CD4-positive, alpha-beta memory T cell (primary cell): ENCODE measurements around the gene CDK3. TPM values are rescaled to one million over a fixed set of nuclear protein-coding genes. Genes with fewer than 3 reads are reported as not detected.
"Not testable (repeated sequence)": the region's sequence is repeated elsewhere in the genome, so short reads cannot be mapped to it uniquely, and the experiment has no call there.

Source experiments
- CTCF ChIA-PET: fragments of 350-600 bp; sonication (Branson Sonifier 250); formaldehyde crosslinking; loops from one replicate; lab custom pipeline; 2021; ENCODE audit warnings: inconsistent platforms; ENCODE audit not compliant: partially characterized antibody; lab: Charles Lee
- POLR2A ChIA-PET: fragments of 350-600 bp; sonication (Branson Sonifier 250); formaldehyde crosslinking; loops from one replicate; lab custom pipeline; 2021; ENCODE audit not compliant: partially characterized antibody; lab: Charles Lee
- DNase-seq, 5 donors: peaks; one replicate each; pipeline versions ENCODE4 v3.0.0 to v3.0.0-alpha.2; 2020 to 2022; ENCODE audit warnings: mixed read lengths in 1 of 5
- H3K27ac ChIP-seq: one replicate; pipeline ENCODE4 v1.7.0; 2013; ENCODE audit warnings: low read depth, low read length
- H3K27me3 ChIP-seq: 2 replicates; pipeline ENCODE4 v1.7.0; 2013; ENCODE audit warnings: mild to moderate bottlenecking, low read length, moderate library complexity; ENCODE audit not compliant: insufficient read depth
- H3K36me3 ChIP-seq: 2 replicates; pipeline ENCODE4 v1.7.0; 2013; ENCODE audit warnings: mild to moderate bottlenecking, low read length, moderate library complexity; ENCODE audit not compliant: insufficient read depth
- H3K4me1 ChIP-seq: 2 replicates; pipeline ENCODE4 v1.7.0; 2013; ENCODE audit warnings: mild to moderate bottlenecking, low read length, moderate library complexity; ENCODE audit not compliant: insufficient read depth
- H3K4me3 ChIP-seq, 2 donors: one replicate each; pipeline ENCODE4 v1.7.0; 2013; ENCODE audit warnings: low read length in 2 of 2, mild to moderate bottlenecking in 1 of 2
- H3K9me3 ChIP-seq, 2 donors: one replicate each; pipeline ENCODE4 v1.7.0; 2013; ENCODE audit warnings: low read length in 2 of 2, control low read depth in 1 of 2; ENCODE audit not compliant: control insufficient read depth in 1 of 2
- H3K27ac Mint-ChIP-seq, 7 donors: one replicate each; pipeline ENCODE4 v1.8.0; 2020 to 2021; ENCODE audit warnings: mixed read lengths in 7 of 7, mild to moderate bottlenecking in 6 of 7, inconsistent platforms in 3 of 7, moderate library complexity in 3 of 7
- H3K27me3 Mint-ChIP-seq, 2 donors: one replicate each; pipeline ENCODE4 v1.8.0; 2020 to 2021; ENCODE audit warnings: mixed read lengths in 2 of 2
- H3K36me3 Mint-ChIP-seq, 2 donors: one replicate each; pipeline ENCODE4 v1.8.0; 2020 to 2021; ENCODE audit warnings: mixed read lengths in 2 of 2, inconsistent platforms in 1 of 2, mild to moderate bottlenecking in 1 of 2
- H3K4me1 Mint-ChIP-seq, 4 donors: one replicate each; pipeline ENCODE4 v1.8.0; 2020 to 2021; ENCODE audit warnings: mixed read lengths in 4 of 4, mild to moderate bottlenecking in 1 of 4
- H3K4me3 Mint-ChIP-seq, 8 donors: one replicate each; pipeline ENCODE4 v1.8.0; 2020 to 2021; ENCODE audit warnings: mixed read lengths in 8 of 8, mild to moderate bottlenecking in 7 of 8, moderate library complexity in 6 of 8, inconsistent platforms in 3 of 8
- H3K9me3 Mint-ChIP-seq, 8 donors: one replicate each; pipeline ENCODE4 v1.8.0; 2020 to 2021; ENCODE audit warnings: mixed read lengths in 8 of 8, mild to moderate bottlenecking in 5 of 8, inconsistent platforms in 3 of 8, moderate library complexity in 1 of 8
- intact Hi-C: fragments of 100-400 bp; cut with micrococcal nuclease; formaldehyde crosslinking; loops from one replicate; pipeline ENCODE4 v1.15.1; 2023
- polyA plus RNA-seq, 2 donors: library from polyadenylated mRNA; unstranded; fragments of 300-500 nt; fragmentation: Illumina TruSeq; gene quantifications; one replicate each; pipeline ENCODE4 v1.2.3, GENCODE V29; 2021
- total RNA-seq, 2 experiments: library from RNA; stranded (reverse); gene quantifications; one replicate each; pipeline ENCODE4 v1.2.3, GENCODE V29; 2021

CDK3 gene
- total and polyA plus RNA-seq, 4 experiments from 2014 or later, result 1.0 to 9.7 (median 5.4) TPM

- Mint-ChIP-seq H3K4me1 (peaks cover 6 to 32% (median 12%) of the 10 kb centered on the region in 4 donors), H3K27me3 (no peaks in the 10 kb centered on the region), H3K36me3 (peaks cover 12 to 19% of the 10 kb centered on the region in 2 donors), H3K27ac (peak overlapping the region in 1 of 7 donors; percentile 43), H3K9me3 (no peaks in the 10 kb centered on the region), H3K4me3 (no peak overlapping the region)
- POLR2A ChIA-PET, result no interaction called here
- no peak for DNase-seq
- Histone ChIP-seq H3K36me3 (no peaks in the 10 kb centered on the region), H3K4me3 (no peak overlapping the region), H3K4me1 (no peaks in the 10 kb centered on the region), H3K27me3 (no peaks in the 10 kb centered on the region), H3K9me3 (no peaks in the 10 kb centered on the region), H3K27ac (no peak overlapping the region)
- intact Hi-C loops, result no loop called here
- CTCF ChIA-PET, result interaction anchor here (1.2 kb wide), 1 partner anchor 9 kb away, joined by 3 read pairs; the partner anchor contains the start of genes ACOX1 and TEN1
Observed at GRCh38 chr17:75970011-75970523, 30.6 kb upstream of the CDK3 start.

GRCh38 chr17:75970626-75971025 is 30.0 kb upstream of the CDK3 start:
- H3K27ac ChIP-seq, result no peak overlapping the region
- CTCF ChIA-PET, result no interaction called here

GRCh38 chr17:75975187-75975586 is 25.5 kb upstream of the CDK3 start:
- H3K36me3 ChIP-seq, DNase-seq, POLR2A ChIA-PET, CTCF ChIA-PET, H3K9me3 Mint-ChIP-seq, H3K9me3 ChIP-seq, H3K27me3 ChIP-seq, H3K4me3 Mint-ChIP-seq, intact Hi-C loops, H3K27me3 Mint-ChIP-seq, H3K4me3 ChIP-seq, H3K27ac ChIP-seq: not testable (repeated sequence)
- H3K27ac Mint-ChIP-seq, result peak overlapping the region in 1 of 7 donors; percentile 93
- peaks cover 8 to 34% of the 10 kb centered on the region in 2 donors for H3K36me3 Mint-ChIP-seq
- H3K4me1 Mint-ChIP-seq, result peaks cover 18 to 71% (median 33%) of the 10 kb centered on the region in 4 donors
- peaks cover 26% of the 10 kb centered on the region for H3K4me1 ChIP-seq

More at GRCh38 chr17:75970626-75971025, 30.0 kb upstream of the CDK3 start:
- H3K4me3 Mint-ChIP-seq, result no peak overlapping the region
- Histone ChIP-seq H3K4me1 (no peaks in the 10 kb centered on the region), H3K4me3 (no peak overlapping the region), H3K9me3 (no peaks in the 10 kb centered on the region), H3K27me3 (no peaks in the 10 kb centered on the region), H3K36me3 (no peaks in the 10 kb centered on the region)
- H3K27me3 Mint-ChIP-seq, result no peaks in the 10 kb centered on the region
- H3K9me3 Mint-ChIP-seq, result no peaks in the 10 kb centered on the region
- DNase-seq, result no peak
- peaks cover 6 to 34% (median 14%) of the 10 kb centered on the region in 4 donors for H3K4me1 Mint-ChIP-seq
- intact Hi-C loops, result no loop called here
- peaks cover 12 to 19% of the 10 kb centered on the region in 2 donors for H3K36me3 Mint-ChIP-seq
- H3K27ac Mint-ChIP-seq, result peak overlapping the region in 1 of 7 donors; percentile 16
- POLR2A ChIA-PET, result interaction anchor here (0.5 kb wide), 1 partner anchor 18 kb away, joined by 3 read pairs; no protein-coding TSS in a partner anchor

- intact Hi-C loops, result no loop called here
- Mint-ChIP-seq H3K27me3 (no peaks in the 10 kb centered on the region), H3K36me3 (peaks cover 8 to 30% of the 10 kb centered on the region in 2 donors), H3K4me3 (peak overlapping the region in 3 of 8 donors; percentile 38 to 57 (median 39)), H3K4me1 (peaks cover 20 to 71% (median 39%) of the 10 kb centered on the region in 4 donors), H3K9me3 (no peaks in the 10 kb centered on the region), H3K27ac (peak overlapping the region in 1 of 7 donors; percentile 93)
- no peak overlapping the region for H3K27ac ChIP-seq
- H3K4me3 ChIP-seq, result no peak overlapping the region
- H3K27me3 ChIP-seq, result no peaks in the 10 kb centered on the region
- ChIA-PET CTCF (no interaction called here), POLR2A (no interaction called here)
- no peaks in the 10 kb centered on the region for H3K36me3 ChIP-seq
- H3K4me1 ChIP-seq, result peaks cover 30% of the 10 kb centered on the region
- no peak for DNase-seq
- H3K9me3 ChIP-seq, result no peaks in the 10 kb centered on the region
Observed at GRCh38 chr17:75975757-75976174, 24.9 kb upstream of the CDK3 start.

- Mint-ChIP-seq H3K27me3 (no peaks in the 10 kb centered on the region), H3K9me3 (no peaks in the 10 kb centered on the region), H3K27ac (peak overlapping the region in 2 of 7 donors; percentile 52 to 57), H3K4me3 (peak overlapping the region in 6 of 8 donors; percentile 4 to 55 (median 36)), H3K36me3 (peaks cover 8 to 29% of the 10 kb centered on the region in 2 donors), H3K4me1 (peaks cover 21 to 73% (median 40%) of the 10 kb centered on the region in 4 donors)
- Histone ChIP-seq H3K4me1 (peaks cover 30% of the 10 kb centered on the region), H3K4me3 (no peak overlapping the region), H3K9me3 (no peaks in the 10 kb centered on the region), H3K27ac (no peak overlapping the region), H3K36me3 (no peaks in the 10 kb centered on the region), H3K27me3 (no peaks in the 10 kb centered on the region)
- CTCF ChIA-PET, result interaction anchor here (0.7 kb wide), 1 partner anchor 32 kb away, joined by 3 read pairs; no protein-coding TSS in a partner anchor
- POLR2A ChIA-PET, result interaction anchor here (0.9 kb wide), 1 partner anchor 11 kb away, joined by 4 read pairs; no protein-coding TSS in a partner anchor
- intact Hi-C loops, result no loop called here
- no peak for DNase-seq
Observed at GRCh38 chr17:75976175-75976848, 24.3 kb upstream of the CDK3 start.

- H3K36me3 ChIP-seq, result no peaks in the 10 kb centered on the region
- Mint-ChIP-seq H3K9me3 (no peaks in the 10 kb centered on the region), H3K27me3 (no peaks in the 10 kb centered on the region), H3K4me1 (peaks cover 18 to 57% (median 34%) of the 10 kb centered on the region in 4 donors), H3K4me3 (peak within 1 kb of the TSS; percentile 93 to 99 (median 96)), H3K27ac (peak within 1 kb of the TSS; percentile 99 to 100 (median 99)), H3K36me3 (peaks cover 0 to 18% of the 10 kb centered on the region in 2 donors)
- intact Hi-C loops, result loop anchor here (1.0 to 2.0 kb wide), 4 partner anchors 38 to 194 kb away; partner anchors contain the start of genes FBF1, UNK and WBP2
- peak within 1 kb of the TSS; percentile 61 to 88 for H3K4me3 ChIP-seq
- H3K9me3 ChIP-seq, result no peaks in the 10 kb centered on the region
- peak within 1 kb of the TSS; percentile 79 for H3K27ac ChIP-seq
- peak; percentile 93 to 97 (median 95) for DNase-seq
- no peaks in the 10 kb centered on the region for H3K27me3 ChIP-seq
- ChIA-PET CTCF (interaction anchor here (0.9 kb wide), 1 partner anchor 10 kb away, joined by 3 read pairs; no protein-coding TSS in a partner anchor), POLR2A (interaction anchor here (0.6 to 2.0 kb wide), 16 partner anchors 13 to 1979 kb away, joined by 3 to 14 read pairs (median 4); partner anchors contain the start of genes MRPL38, TRIM65 and WBP2)
- H3K4me1 ChIP-seq, result peaks cover 30% of the 10 kb centered on the region
Observed at GRCh38 chr17:75978938-75979704, 21.5 kb upstream of the CDK3 start, which contains the start of the genes ACOX1 and TEN1. ACOX1 (minus strand) TSS chr17:75979166; CDS start chr17:75979073, 93 bp downstream. TEN1 (plus strand) TSS chr17:75979240; CDS start chr17:75986193, 6,953 bp downstream.
